ENCODE results near the gene RALGPS1.

RALGPS1 gene

DNA sequence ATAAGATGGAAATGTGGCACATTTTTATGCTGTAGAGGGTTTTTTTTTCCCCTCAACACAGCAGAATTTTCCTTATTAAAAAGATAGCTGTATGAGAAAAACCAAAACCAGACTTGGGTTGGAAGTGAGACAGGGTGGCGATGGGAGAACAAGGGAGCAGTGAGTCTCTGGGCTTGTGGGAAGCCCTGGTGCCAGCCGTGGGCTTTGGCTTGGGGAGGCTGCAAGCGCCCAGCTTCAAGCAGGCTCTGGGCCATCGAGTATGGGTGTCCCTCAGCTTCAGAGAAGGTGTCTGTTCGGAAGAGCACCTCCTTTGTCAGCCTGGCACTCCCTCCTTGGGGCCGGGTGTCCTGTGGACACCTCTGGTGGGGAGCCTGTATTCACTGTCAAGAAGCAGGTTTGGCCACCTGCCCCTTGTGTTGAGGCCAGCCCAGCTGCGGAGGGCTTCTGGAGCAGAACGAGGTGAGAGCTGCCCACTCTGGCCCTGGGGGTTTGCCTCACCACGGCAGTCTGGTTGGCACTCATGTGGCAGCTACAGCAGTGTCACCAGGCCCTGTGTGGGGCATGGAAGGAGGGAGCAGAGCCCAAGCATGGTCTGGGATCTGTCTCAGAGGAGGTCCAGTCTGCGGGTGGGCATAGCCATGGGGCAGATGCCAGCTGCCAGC, 245.5 kb downstream of the RALGPS1 start:
- H3K4me3 ChIP-seq (ENCODE audit: low read depth, low read length), result no peak overlapping the region
- TF ChIP-seq CTCF (IDR thresholded peaks at IDR 0.05; ENCODE audit: borderline replicate concordance, insufficient read depth, low read depth, low read length), result no peak

- no peak overlapping the region for H3K4me3 ChIP-seq (ENCODE audit: low read depth, low read length)
- TF ChIP-seq CTCF (IDR thresholded peaks at IDR 0.05; ENCODE audit: borderline replicate concordance, insufficient read depth, low read depth, low read length), result no peak
Measured at GRCh38 chr9:127161081-127161624, 246.6 kb downstream of the RALGPS1 start.

DNA sequence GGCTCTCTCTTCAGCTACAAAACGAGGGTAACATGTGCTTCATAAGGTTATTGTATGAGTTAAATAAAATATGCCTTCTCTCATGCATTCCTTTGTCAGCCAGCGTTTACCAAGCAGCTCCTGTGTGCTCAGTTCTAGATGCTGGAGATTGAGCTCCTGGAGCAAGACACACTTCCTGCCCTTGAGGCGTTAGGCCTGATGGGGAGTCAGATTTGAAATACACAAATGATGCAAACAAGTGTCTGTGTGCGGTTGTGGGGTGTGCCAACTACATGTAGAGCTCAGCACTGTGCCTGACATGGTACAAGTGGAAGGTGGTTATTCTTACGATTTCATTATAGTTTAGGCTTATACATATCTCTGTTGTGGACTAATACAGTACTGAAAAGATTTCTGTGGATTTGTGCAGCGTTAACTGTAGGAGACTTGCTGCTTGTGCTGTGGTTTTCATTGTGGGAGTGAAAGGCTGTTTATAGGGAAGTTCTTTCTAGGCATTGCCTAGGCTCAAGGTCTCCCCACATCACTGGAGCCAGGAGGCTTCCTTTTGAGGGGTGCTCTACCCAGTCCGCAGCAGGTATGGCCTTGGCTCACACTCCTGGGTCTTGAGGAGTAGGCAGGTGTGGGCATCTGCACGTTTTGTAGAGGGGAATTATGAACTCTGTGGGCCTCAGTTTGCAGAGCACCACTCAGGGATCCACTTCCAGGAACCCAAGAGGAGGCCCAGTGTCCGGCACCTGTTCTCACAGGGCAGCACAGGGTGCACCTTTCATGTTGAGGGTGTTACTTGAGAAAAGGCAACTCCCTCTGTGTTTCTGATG, 247.7 kb downstream of the RALGPS1 start:
- no peak for TF ChIP-seq CTCF (IDR thresholded peaks at IDR 0.05; ENCODE audit: borderline replicate concordance, insufficient read depth, low read depth, low read length)
- H3K4me3 ChIP-seq (ENCODE audit: low read depth, low read length), result no peak overlapping the region

GRCh38 chr9:127162864-127163365, 248.3 kb downstream of the RALGPS1 start:
- no peak overlapping the region for H3K4me3 ChIP-seq (ENCODE audit: low read depth, low read length)
- TF ChIP-seq CTCF (IDR thresholded peaks at IDR 0.05; ENCODE audit: borderline replicate concordance, insufficient read depth, low read depth, low read length), result no peak

GRCh38 chr9:127163409-127163808, 248.8 kb downstream of the RALGPS1 start:
- TF ChIP-seq CTCF (IDR thresholded peaks at IDR 0.05; ENCODE audit: borderline replicate concordance, insufficient read depth, low read depth, low read length), result no peak
- H3K4me3 ChIP-seq (ENCODE audit: low read depth, low read length), result no peak overlapping the region

DNA sequence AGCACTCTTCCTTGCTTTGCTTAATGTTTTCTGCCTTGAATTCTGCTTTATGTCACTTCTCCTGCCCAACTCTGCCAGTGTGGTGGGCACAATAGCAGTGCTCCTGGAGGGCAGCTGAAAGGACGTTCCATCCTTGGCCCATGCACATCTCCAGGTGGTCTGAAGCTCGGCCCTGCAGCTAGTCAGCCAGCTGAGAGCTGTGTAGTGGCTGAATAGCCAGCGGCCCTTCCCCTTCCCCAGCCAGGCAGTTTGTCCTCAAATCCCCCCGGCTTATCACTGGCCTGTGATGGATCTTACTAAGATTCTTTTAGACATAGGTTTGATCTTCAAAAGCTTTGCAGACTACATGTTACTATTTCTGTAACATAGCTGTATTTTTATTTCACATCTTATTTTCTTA, 250.5 kb downstream of the RALGPS1 start:
- TF ChIP-seq CTCF (IDR thresholded peaks at IDR 0.05; ENCODE audit: borderline replicate concordance, insufficient read depth, low read depth, low read length), result no peak
- no peak overlapping the region for H3K4me3 ChIP-seq (ENCODE audit: low read depth, low read length)

All from GM12875 (cell line).